SK-N-SH (cell line): Measurements from ENCODE around the gene PCLO. TPM values are rescaled to one million over a fixed set of nuclear protein-coding genes. Genes with fewer than 3 reads are reported as not detected.

Experiments
- CTCF ChIA-PET: fragments of 300-600, 350-600 bp; formaldehyde crosslinking; extraction: SDS; loops from one replicate; lab custom pipeline; 2021; lab: Yijun Ruan, JAX
- POLR2A ChIA-PET: fragments of 350-600 bp; sonication (Branson Sonifier 250); formaldehyde crosslinking; extraction: SDS; loops from one replicate; lab custom pipeline; 2020; ENCODE audit warnings: antibody characterized with exemption, inconsistent platforms; lab: Yijun Ruan, JAX
- DNase-seq: peaks from one replicate; pipeline ENCODE4 v3.0.0; 2012
- H2AFZ ChIP-seq: fragments of 200-600 bp; sonication (generic); 2 replicates; pipeline ENCODE4 v1.8.1; 2016; ENCODE audit warnings: antibody characterized with exemption, mild to moderate bottlenecking, low read depth
- H3F3A ChIP-seq: fragments of 200-600 bp; sonication (generic); replicated peaks from 2 replicates; pipeline ENCODE3; 2016; ENCODE audit warnings: antibody characterized with exemption, mild to moderate bottlenecking; ENCODE audit not compliant: insufficient read depth
- H3K27ac ChIP-seq, 2 experiments: fragments of 200-500 bp in 1 of 2; fragments of 200-600 bp in 1 of 2; sonication (Bioruptor generic) in 1 of 2; sonication (generic), shearing (Covaris generic) in 1 of 2; 2 replicates each; pipeline versions ENCODE4 v1.5.1 to v1.6.1; 2014 to 2016; ENCODE audit warnings: low read depth in 2 of 2, inconsistent platforms in 1 of 2, low read length in 1 of 2, mild to moderate bottlenecking in 1 of 2, mixed read lengths in 1 of 2
- H3K27me3 ChIP-seq: fragments of 200-600 bp; sonication (generic), shearing (Covaris generic); 2 replicates; pipeline ENCODE4 v1.6.1; 2016; ENCODE audit warnings: mixed run types; ENCODE audit not compliant: insufficient read depth
- H3K36me3 ChIP-seq, 2 experiments: fragments of 200-500 bp in 1 of 2; fragments of 200-600 bp in 1 of 2; sonication (Bioruptor generic) in 1 of 2; sonication (generic) in 1 of 2; replicated peaks in 1 of 2; 2 replicates each; pipeline versions ENCODE3 to v1.5.1; 2014 to 2016; ENCODE audit warnings: low read length in 1 of 2, mild to moderate bottlenecking in 1 of 2; ENCODE audit not compliant: insufficient read depth in 2 of 2, control insufficient read depth in 1 of 2
- H3K4me1 ChIP-seq, 2 experiments: fragments of 200-500 bp in 1 of 2; fragments of 200-600 bp in 1 of 2; sonication (Bioruptor generic) in 1 of 2; sonication (generic), shearing (Covaris generic) in 1 of 2; 2 replicates each; pipeline versions ENCODE4 v1.5.1 to v1.6.1; 2014 to 2016; ENCODE audit warnings: low read depth in 1 of 2, low read length in 1 of 2, mixed run types in 1 of 2; ENCODE audit not compliant: insufficient read depth in 2 of 2, control insufficient read depth in 1 of 2
- H3K4me2 ChIP-seq: fragments of 200-600 bp; sonication (generic), shearing (Covaris generic); 2 replicates; pipeline ENCODE4 v1.6.1; 2017; ENCODE audit warnings: mixed run types
- H3K4me3 ChIP-seq, 2 experiments: fragments of 200-500 bp in 1 of 2; fragments of 200-600 bp in 1 of 2; sonication (Bioruptor generic) in 1 of 2; sonication (generic), shearing (Covaris generic) in 1 of 2; 2 replicates each; pipeline versions ENCODE4 v1.5.1 to v1.8.1; 2014 to 2016; ENCODE audit warnings: low read depth in 2 of 2, inconsistent platforms in 1 of 2, low read length in 1 of 2, mild to moderate bottlenecking in 1 of 2, mixed read lengths in 1 of 2, moderate library complexity in 1 of 2
- H3K79me2 ChIP-seq: fragments of 200-600 bp; sonication (generic); 2 replicates; pipeline ENCODE4 v1.8.1; 2017; ENCODE audit warnings: mild to moderate bottlenecking; ENCODE audit not compliant: insufficient read depth
- H3K9ac ChIP-seq: fragments of 200-600 bp; sonication (generic); 2 replicates; pipeline ENCODE4 v1.6.1; 2017; ENCODE audit warnings: mixed run types
- H3K9me2 ChIP-seq: fragments of 200-600 bp; sonication (generic); 2 replicates; pipeline ENCODE4 v1.6.1; 2017; ENCODE audit warnings: mixed run types
- H3K9me3 ChIP-seq: fragments of 200-600 bp; sonication (generic); 2 replicates; pipeline ENCODE4 v1.6.1; 2017; ENCODE audit warnings: mixed run types, mild to moderate bottlenecking, moderate library complexity
- H4K20me1 ChIP-seq: fragments of 200-600 bp; sonication (generic); 2 replicates; pipeline ENCODE4 v1.6.1; 2017; ENCODE audit warnings: mild to moderate bottlenecking, mixed run types; ENCODE audit not compliant: insufficient read depth
- ELF1 ChIP-seq: IDR thresholded peaks from 2 replicates; pipeline ENCODE4 v1.4.0; 2012
- EP300 ChIP-seq, 2 experiments: IDR thresholded peaks; 2 replicates each; pipeline versions ENCODE4 v1.4.0 to v1.6.1; 2012; ENCODE audit warnings: borderline replicate concordance in 1 of 2, low read depth in 1 of 2, low read length in 1 of 2
- FOXM1 ChIP-seq: IDR thresholded peaks from 2 replicates; pipeline ENCODE4 v1.4.0; 2012; ENCODE audit warnings: low read depth, mild to moderate bottlenecking
- MEF2A ChIP-seq: IDR thresholded peaks from 2 replicates; pipeline ENCODE4 v1.4.0; 2012; ENCODE audit warnings: low read depth, borderline replicate concordance
- MXI1 ChIP-seq: IDR thresholded peaks from 2 replicates; pipeline ENCODE4 v1.6.1; 2012; ENCODE audit warnings: mild to moderate bottlenecking, low read depth, low read length, improper control_type of control experiment
- NRF1 ChIP-seq: IDR thresholded peaks from 2 replicates; pipeline ENCODE4 v1.6.1; 2012; ENCODE audit warnings: low read depth, mild to moderate bottlenecking, low read length
- POLR2AphosphoS5 ChIP-seq: IDR thresholded peaks from 2 replicates; pipeline ENCODE4 v1.6.1; 2012; ENCODE audit warnings: low read depth, low read length
- RFX5 ChIP-seq: IDR thresholded peaks from 2 replicates; pipeline ENCODE4 v1.6.1; 2012; ENCODE audit warnings: mild to moderate bottlenecking, improper control_type of control experiment, low read length
- SMC3 ChIP-seq: IDR thresholded peaks from 2 replicates; pipeline ENCODE4 v1.6.1; 2012; ENCODE audit warnings: low read depth, low read length, improper control_type of control experiment
- TCF12 ChIP-seq: IDR thresholded peaks from 2 replicates; pipeline ENCODE4 v1.4.0; 2012
- TEAD4 ChIP-seq: IDR thresholded peaks from 2 replicates; pipeline ENCODE4 v1.4.0; 2012; ENCODE audit warnings: mild to moderate bottlenecking, borderline replicate concordance; ENCODE audit not compliant: insufficient read depth
- YY1 ChIP-seq: IDR thresholded peaks from 2 replicates; pipeline ENCODE4 v1.4.0; 2012; ENCODE audit warnings: low read depth, mild to moderate bottlenecking
- WGBS: methylation state at CpG from one replicate; pipeline ENCODE4 v1.1.6; 2017; ENCODE audit warnings: low lambda C conversion rate; 5-methylcytosine and 5-hydroxymethylcytosine counted together
- polyA plus RNA-seq, 3 experiments: library from polyadenylated mRNA; depleted of rRNA; stranded (reverse); fragments of >200 nt; gene quantifications; 2 replicates each; pipeline ENCODE4 v1.2.3, GENCODE V29; 2012
- TF ChIP-seq, protein P1 (sequence below): fragments of 150-350 bp; IDR thresholded peaks from 2 replicates; pipeline ENCODE4 v1.6.1; 2017; ENCODE audit warnings: antibody characterized with exemption, low read length, low read depth, borderline replicate concordance
- TF ChIP-seq, protein P2 (sequence below): fragments of 150-350 bp; IDR thresholded peaks from 2 replicates; pipeline ENCODE4 v1.6.1; 2016; ENCODE audit warnings: mild to moderate bottlenecking, low read depth, low read length
- TF ChIP-seq, protein P3 (sequence below): IDR thresholded peaks from 2 replicates; pipeline ENCODE4; 2012

PCLO gene
- polyA plus RNA-seq, 1 of the 3 experiments (the other 2 are of a cell fraction), result 0.51 TPM

DNA sequence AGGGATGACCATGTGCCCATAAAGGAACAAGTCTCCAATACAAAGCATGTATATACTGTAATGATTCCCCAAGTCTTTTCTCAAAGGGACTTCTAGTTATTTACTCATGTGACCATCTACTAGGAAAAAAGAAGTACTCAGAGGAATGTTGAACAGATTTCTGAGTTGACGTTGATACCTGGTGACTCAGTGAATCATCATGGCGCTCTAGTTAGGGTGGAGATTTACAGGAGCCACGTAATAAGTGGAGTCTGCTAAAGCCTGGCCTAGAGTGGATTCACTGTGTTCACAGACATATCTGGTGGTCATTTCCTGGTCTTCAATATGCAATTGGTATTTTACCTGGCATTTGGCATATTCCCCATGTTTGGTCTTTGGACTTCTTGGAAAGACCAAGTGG is 416.9 kb downstream of the PCLO start:
- WGBS, result 67% methylated on average over 3 of the region's 3 CpGs
- Histone ChIP-seq H3K4me1 (0 out of 4 replicates have a peak, but pooled peaks cover 0 to 8% of the 10 kb centered on the region in 2 experiments), H3K9me3 (no peaks in the 10 kb centered on the region), H3K9ac (no peak overlapping the region), H3K4me3 (no peak overlapping the region), H3F3A (no peaks in the 10 kb centered on the region)
- CTCF ChIA-PET, result interaction anchor here (0.9 kb wide), 1 partner anchor 16 kb away, joined by 3 read pairs; no protein-coding TSS in a partner anchor
- TF ChIP-seq SMC3, result no peak
- no peak for TF ChIP-seq MEF2A
- TF ChIP-seq RFX5, result no peak
- no peak for TF ChIP-seq YY1
- no peak for TF ChIP-seq TCF12
- no peak for TF ChIP-seq NRF1
- TF ChIP-seq ELF1, result no peak
- TF ChIP-seq MXI1, result no peak
- TF ChIP-seq, protein P1, sequence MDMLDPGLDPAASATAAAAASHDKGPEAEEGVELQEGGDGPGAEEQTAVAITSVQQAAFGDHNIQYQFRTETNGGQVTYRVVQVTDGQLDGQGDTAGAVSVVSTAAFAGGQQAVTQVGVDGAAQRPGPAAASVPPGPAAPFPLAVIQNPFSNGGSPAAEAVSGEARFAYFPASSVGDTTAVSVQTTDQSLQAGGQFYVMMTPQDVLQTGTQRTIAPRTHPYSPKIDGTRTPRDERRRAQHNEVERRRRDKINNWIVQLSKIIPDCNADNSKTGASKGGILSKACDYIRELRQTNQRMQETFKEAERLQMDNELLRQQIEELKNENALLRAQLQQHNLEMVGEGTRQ, result no peak
- TF ChIP-seq, protein P2, sequence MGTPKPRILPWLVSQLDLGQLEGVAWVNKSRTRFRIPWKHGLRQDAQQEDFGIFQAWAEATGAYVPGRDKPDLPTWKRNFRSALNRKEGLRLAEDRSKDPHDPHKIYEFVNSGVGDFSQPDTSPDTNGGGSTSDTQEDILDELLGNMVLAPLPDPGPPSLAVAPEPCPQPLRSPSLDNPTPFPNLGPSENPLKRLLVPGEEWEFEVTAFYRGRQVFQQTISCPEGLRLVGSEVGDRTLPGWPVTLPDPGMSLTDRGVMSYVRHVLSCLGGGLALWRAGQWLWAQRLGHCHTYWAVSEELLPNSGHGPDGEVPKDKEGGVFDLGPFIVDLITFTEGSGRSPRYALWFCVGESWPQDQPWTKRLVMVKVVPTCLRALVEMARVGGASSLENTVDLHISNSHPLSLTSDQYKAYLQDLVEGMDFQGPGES, result no peak
- no peak for TF ChIP-seq EP300 (IDR thresholded peaks at IDR 0.05; ENCODE audit: borderline replicate concordance in 1 of 2, low read depth in 1 of 2, low read length in 1 of 2)
- TF ChIP-seq, all 33 proteins: peak for 0
- no peaks in the 10 kb centered on the region for H3K9me2 ChIP-seq
- POLR2A ChIA-PET, result no interaction called here
- no peaks in the 10 kb centered on the region for H3K36me3 ChIP-seq
- H3K79me2 ChIP-seq, result no peaks in the 10 kb centered on the region
- no peak overlapping the region for H2AFZ ChIP-seq
- H3K4me2 ChIP-seq, result no peak overlapping the region
- no peak overlapping the region for H3K27ac ChIP-seq
- no peaks in the 10 kb centered on the region for H3K27me3 ChIP-seq
- DNase-seq, result no peak
- no peaks in the 10 kb centered on the region for H4K20me1 ChIP-seq

DNA sequence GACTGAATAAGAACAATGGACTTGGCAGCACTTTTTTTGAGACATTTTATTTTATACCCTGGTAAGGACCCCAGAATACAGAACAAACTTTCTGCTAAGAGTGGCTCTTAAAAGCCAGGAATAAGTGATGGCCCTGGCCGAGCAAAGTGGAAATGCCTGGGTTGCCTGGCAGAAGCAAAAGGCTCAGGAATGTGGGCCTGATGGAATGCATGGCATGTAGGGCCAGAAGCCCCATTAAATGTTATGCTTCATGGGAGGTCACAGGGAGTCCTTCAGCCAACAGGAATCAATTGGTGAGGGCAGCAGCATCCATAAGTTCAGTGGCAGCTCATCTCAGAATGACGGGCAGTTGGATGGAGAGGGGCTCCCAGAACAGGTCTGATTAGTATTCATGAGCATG is 417.6 kb downstream of the PCLO start:
- CTCF ChIA-PET, result no interaction called here

More for the DNA sequence above, 417.6 kb downstream of the PCLO start:
- TF ChIP-seq, protein P3, sequence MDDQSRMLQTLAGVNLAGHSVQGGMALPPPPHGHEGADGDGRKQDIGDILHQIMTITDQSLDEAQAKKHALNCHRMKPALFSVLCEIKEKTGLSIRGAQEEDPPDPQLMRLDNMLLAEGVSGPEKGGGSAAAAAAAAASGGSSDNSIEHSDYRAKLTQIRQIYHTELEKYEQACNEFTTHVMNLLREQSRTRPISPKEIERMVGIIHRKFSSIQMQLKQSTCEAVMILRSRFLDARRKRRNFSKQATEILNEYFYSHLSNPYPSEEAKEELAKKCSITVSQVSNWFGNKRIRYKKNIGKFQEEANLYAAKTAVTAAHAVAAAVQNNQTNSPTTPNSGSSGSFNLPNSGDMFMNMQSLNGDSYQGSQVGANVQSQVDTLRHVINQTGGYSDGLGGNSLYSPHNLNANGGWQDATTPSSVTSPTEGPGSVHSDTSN, result peak; percentile 12
- TF ChIP-seq EP300 (IDR thresholded peaks at IDR 0.05; ENCODE audit: borderline replicate concordance in 1 of 2, low read depth in 1 of 2, low read length in 1 of 2) (peak in 1 of 2 experiments; percentile 34; a peak in 1 of 4 replicates), TCF12 (peak; percentile 37), FOXM1 (no peak), TEAD4 (peak; percentile 65; the same call in 1 of the 2 replicates), POLR2AphosphoS5 (no peak)
- H3K27ac ChIP-seq, result no peak overlapping the region
- H3K36me3 ChIP-seq, result no peaks in the 10 kb centered on the region
- WGBS, result 58% methylated on average over 2 of the region's 2 CpGs
- H3F3A ChIP-seq, result no peaks in the 10 kb centered on the region
- no peaks in the 10 kb centered on the region for H3K9me3 ChIP-seq
- H2AFZ ChIP-seq, result no peak overlapping the region
- DNase-seq, result no peak
- H3K27me3 ChIP-seq, result no peaks in the 10 kb centered on the region
- peak overlapping the region; percentile 24; the same call in 1 of the 2 replicates for H3K4me2 ChIP-seq
- POLR2A ChIA-PET, result no interaction called here
- H3K9ac ChIP-seq, result no peak overlapping the region
- H3K79me2 ChIP-seq, result no peaks in the 10 kb centered on the region
- no peaks in the 10 kb centered on the region for H3K9me2 ChIP-seq
- no peak overlapping the region for H3K4me3 ChIP-seq
- no peaks in the 10 kb centered on the region for H4K20me1 ChIP-seq
- 0 out of 4 replicates have a peak, but pooled peaks cover 0 to 8% of the 10 kb centered on the region in 2 experiments for H3K4me1 ChIP-seq
